Left ventricle myocardium inferior (tissue), 1 donor: ENCODE measurements around the gene WBP1L. TPM values are rescaled to one million over a fixed set of nuclear protein-coding genes. Genes with fewer than 3 reads are reported as not detected.

ENCODE experiments used
- DNase-seq: peaks from one replicate; pipeline ENCODE4 v3.0.0-alpha.2; 2020
- H3K27ac ChIP-seq: fragments of 200-600 bp; replicated peaks from 2 replicates; pipeline ENCODE4 v1.8.0; 2021
- H3K27me3 ChIP-seq: fragments of 200-600 bp; 2 replicates; pipeline ENCODE4 v1.8.0; 2021; ENCODE audit warnings: low read depth
- H3K36me3 ChIP-seq: fragments of 200-600 bp; 2 replicates; pipeline ENCODE4 v1.8.0; 2021
- H3K4me1 ChIP-seq: fragments of 200-600 bp; 2 replicates; pipeline ENCODE4 v1.8.0; 2021
- H3K4me3 ChIP-seq: fragments of 200-600 bp; 2 replicates; pipeline ENCODE4 v1.8.0; 2021; ENCODE audit warnings: mild to moderate bottlenecking, moderate library complexity
- H3K9me3 ChIP-seq: fragments of 200-600 bp; replicated peaks from 2 replicates; pipeline ENCODE4 v1.8.0; 2021
- CTCF ChIP-seq: fragments of 200-600 bp; IDR thresholded peaks from 2 replicates; pipeline ENCODE4 v1.8.0; 2021; ENCODE audit warnings: antibody characterized with exemption, mild to moderate bottlenecking, borderline replicate concordance
- intact Hi-C: fragments of 100-400 bp; cut with micrococcal nuclease; formaldehyde crosslinking; loops from one replicate; pipeline ENCODE4 v1.11.0; 2022
- total RNA-seq: library from RNA; stranded (reverse); fragmentation: NEBNext Ultra II Directional; extraction: Animal tissue kit (Norgen Biotek cat#: 25700); gene quantifications from one replicate; pipeline ENCODE4 v1.2.1, GENCODE V29; 2021
- donor health status: DM: no; HTN: yes; CAD: no; lungs with severe emphysema.

Gene WBP1L
- total RNA-seq, 1 donor from 2014 or later = 22.6 TPM

- Histone ChIP-seq H3K36me3 (no peaks in the 10 kb centered on the region), H3K4me1 (peaks cover 100% of the 10 kb centered on the region), H3K4me3 (peak overlapping the region; percentile 47), H3K27me3 (no peaks in the 10 kb centered on the region), H3K9me3 (no peaks in the 10 kb centered on the region), H3K27ac (peak overlapping the region; percentile 99)
- intact Hi-C loops = no loop called here
- DNase-seq = no peak
- TF ChIP-seq CTCF = peak; percentile 17
Measured at GRCh38 chr10:102783568-102783967, 39.8 kb downstream of the WBP1L start.

- H3K4me1 ChIP-seq = peaks cover 99% of the 10 kb centered on the region
Measured at GRCh38 chr10:102785818-102786217, 42.1 kb downstream of the WBP1L start.

GRCh38 chr10:102791754-102792395 is 48.1 kb downstream of the WBP1L start:
- no peaks in the 10 kb centered on the region for H3K27me3 ChIP-seq
- DNase-seq = no peak
- H3K36me3 ChIP-seq = no peaks in the 10 kb centered on the region
- TF ChIP-seq CTCF = no peak
- H3K4me1 ChIP-seq = peaks cover 99% of the 10 kb centered on the region
- intact Hi-C loops = no loop called here
- no peaks in the 10 kb centered on the region for H3K9me3 ChIP-seq
- peak overlapping the region; percentile 89 for H3K27ac ChIP-seq
- H3K4me3 ChIP-seq = no peak overlapping the region

More at GRCh38 chr10:102785818-102786217, 42.1 kb downstream of the WBP1L start:
- DNase-seq = no peak
- no peak for TF ChIP-seq CTCF
- Histone ChIP-seq H3K27me3 (no peaks in the 10 kb centered on the region), H3K36me3 (no peaks in the 10 kb centered on the region), H3K9me3 (no peaks in the 10 kb centered on the region), H3K27ac (peak overlapping the region; percentile 99), H3K4me3 (no peak overlapping the region)
- intact Hi-C loops = no loop called here

- H3K9me3 ChIP-seq = no peaks in the 10 kb centered on the region
- intact Hi-C loops = no loop called here
- peak overlapping the region; percentile 89 for H3K27ac ChIP-seq
- peak overlapping the region; percentile 46 for H3K4me3 ChIP-seq
- no peaks in the 10 kb centered on the region for H3K27me3 ChIP-seq
- no peak for TF ChIP-seq CTCF
- H3K36me3 ChIP-seq = peaks cover 19% of the 10 kb centered on the region
- DNase-seq = peak; percentile 37
- peaks cover 100% of the 10 kb centered on the region for H3K4me1 ChIP-seq
Measured at GRCh38 chr10:102795453-102796406, 52.0 kb downstream of the WBP1L start.

GRCh38 chr10:102796407-102797176 is 52.8 kb downstream of the WBP1L start:
- Histone ChIP-seq H3K4me1 (peaks cover 100% of the 10 kb centered on the region), H3K4me3 (peak overlapping the region; percentile 46), H3K27ac (peak overlapping the region; percentile 89), H3K36me3 (peaks cover 19% of the 10 kb centered on the region), H3K27me3 (no peaks in the 10 kb centered on the region), H3K9me3 (no peaks in the 10 kb centered on the region)
- no peak for TF ChIP-seq CTCF
- intact Hi-C loops = no loop called here
- DNase-seq = peak; percentile 91
